ENCODE measurements around the gene SH2D1B.

The SH2D1B gene

DNA sequence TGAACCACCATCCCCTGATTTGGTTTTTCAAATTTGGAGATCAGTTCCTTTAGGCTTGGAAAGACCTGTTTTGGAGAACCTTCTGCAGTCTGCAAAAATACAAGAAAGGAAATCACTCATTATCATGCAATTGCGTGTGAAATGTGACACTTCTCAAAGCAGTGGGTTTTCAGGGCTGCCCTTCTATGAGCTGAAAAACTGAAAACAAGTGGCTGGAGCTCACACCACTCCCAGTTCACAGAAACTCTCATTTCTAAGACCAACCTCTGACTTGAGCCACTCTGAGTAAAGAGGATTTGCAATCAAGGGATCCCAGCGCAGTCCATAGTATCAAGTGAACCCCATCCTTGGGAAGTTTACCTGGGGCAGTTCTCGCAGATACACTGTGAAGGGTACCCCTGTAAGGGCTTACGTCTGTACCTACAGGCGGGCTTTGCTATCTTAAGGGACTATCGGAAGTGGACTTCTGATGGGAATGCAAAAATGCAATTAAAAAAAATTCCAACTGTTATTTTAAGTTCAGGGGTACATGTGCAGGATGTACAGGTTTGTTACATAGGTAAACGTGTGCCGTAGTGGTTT lies 12.8 kb downstream of the SH2D1B start:
- no peak for DNase-seq (ENCODE audit: low read depth)
- TF ChIP-seq, protein P1, sequence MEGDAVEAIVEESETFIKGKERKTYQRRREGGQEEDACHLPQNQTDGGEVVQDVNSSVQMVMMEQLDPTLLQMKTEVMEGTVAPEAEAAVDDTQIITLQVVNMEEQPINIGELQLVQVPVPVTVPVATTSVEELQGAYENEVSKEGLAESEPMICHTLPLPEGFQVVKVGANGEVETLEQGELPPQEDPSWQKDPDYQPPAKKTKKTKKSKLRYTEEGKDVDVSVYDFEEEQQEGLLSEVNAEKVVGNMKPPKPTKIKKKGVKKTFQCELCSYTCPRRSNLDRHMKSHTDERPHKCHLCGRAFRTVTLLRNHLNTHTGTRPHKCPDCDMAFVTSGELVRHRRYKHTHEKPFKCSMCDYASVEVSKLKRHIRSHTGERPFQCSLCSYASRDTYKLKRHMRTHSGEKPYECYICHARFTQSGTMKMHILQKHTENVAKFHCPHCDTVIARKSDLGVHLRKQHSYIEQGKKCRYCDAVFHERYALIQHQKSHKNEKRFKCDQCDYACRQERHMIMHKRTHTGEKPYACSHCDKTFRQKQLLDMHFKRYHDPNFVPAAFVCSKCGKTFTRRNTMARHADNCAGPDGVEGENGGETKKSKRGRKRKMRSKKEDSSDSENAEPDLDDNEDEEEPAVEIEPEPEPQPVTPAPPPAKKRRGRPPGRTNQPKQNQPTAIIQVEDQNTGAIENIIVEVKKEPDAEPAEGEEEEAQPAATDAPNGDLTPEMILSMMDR (IDR thresholded peaks at IDR 0.05; ENCODE audit: insufficient read depth, low read depth, low read length, missing control alignments) = no peak
- no peak overlapping the region for H3K4me3 ChIP-seq (ENCODE audit: low read depth, low read length)

DNA sequence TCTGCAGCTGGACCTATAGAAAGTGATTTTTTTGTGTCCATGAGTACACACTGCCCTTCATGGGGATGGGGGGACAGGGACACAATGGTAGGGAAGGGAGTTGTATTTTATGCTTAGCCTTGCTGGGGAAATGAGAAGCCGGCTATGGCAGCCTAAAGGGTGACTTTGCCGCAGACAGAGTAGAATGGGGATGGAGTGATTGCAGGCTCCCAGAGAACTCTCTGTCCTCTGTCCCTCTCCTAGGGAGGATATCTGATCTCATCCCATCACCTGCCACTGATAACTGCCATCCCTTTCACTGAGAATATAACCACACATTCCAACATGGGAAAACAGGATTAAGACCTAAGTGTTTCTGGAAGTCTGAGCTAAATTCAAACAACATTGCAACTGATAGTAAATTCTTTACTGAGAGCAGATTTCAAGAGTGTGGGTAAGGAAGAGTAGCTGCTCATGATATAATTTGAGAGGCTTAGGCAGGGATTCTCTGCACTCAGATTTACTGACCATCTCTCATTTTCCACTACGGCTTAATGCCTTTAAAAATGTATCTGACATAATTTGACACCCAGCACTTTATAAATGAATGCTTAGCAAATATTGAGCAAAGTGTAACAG lies 13.9 kb downstream of the SH2D1B start:
- no peak overlapping the region for H3K4me3 ChIP-seq (ENCODE audit: low read depth, low read length)
- no peak for DNase-seq (ENCODE audit: low read depth)
- TF ChIP-seq, protein P1 (IDR thresholded peaks at IDR 0.05; ENCODE audit: insufficient read depth, low read depth, low read length, missing control alignments) = no peak

GRCh38 chr1:162397039-162397448 lies 14.9 kb downstream of the SH2D1B start:
- TF ChIP-seq, protein P1 (IDR thresholded peaks at IDR 0.05; ENCODE audit: insufficient read depth, low read depth, low read length, missing control alignments) = no peak
- no peak overlapping the region for H3K4me3 ChIP-seq (ENCODE audit: low read depth, low read length)
- no peak for DNase-seq (ENCODE audit: low read depth)

- no peak for DNase-seq (ENCODE audit: low read depth)
- H3K4me3 ChIP-seq (ENCODE audit: low read depth, low read length) = no peak overlapping the region
- TF ChIP-seq, protein P1 (IDR thresholded peaks at IDR 0.05; ENCODE audit: insufficient read depth, low read depth, low read length, missing control alignments) = no peak
These were observed 15.6 kb downstream of the SH2D1B start for GRCh38 chr1:162396201-162396906.

DNA sequence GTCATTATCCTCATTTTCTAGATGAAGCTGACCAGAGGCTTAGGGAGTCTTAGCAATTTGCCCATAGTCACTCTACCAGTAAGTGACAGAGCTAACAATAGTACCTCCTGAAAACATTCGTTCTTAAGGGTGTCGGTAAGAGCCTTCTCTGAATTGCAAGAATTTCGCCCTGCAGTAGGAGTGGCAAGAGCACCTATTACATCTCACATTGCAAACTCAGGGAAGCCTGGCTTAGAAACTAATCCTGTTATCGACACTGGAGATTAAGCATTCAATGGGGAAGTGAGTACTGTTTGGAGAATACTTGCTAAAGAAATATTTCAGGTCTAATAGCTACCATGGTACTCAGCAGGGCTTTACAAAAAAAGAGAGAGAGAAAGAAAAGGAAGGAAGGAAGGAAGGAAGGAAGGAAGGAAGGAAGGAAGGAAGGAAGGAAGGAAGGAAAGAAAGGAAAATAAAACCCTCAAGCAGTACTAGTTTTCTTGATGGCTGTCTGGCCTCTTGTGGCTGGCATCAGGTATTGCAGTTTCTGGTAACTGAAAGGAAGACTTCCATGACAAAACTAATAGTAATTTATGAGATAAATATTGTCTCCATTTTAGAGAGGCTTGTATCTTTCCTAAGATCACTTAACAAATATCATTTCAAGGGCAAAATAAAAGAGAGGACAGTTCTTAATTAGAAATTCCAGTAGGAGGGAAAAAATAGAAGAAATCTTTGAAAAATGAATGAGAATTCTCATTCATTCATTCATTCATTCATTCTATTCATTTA lies 20.0 kb downstream of the SH2D1B start:
- TF ChIP-seq, protein P1 (IDR thresholded peaks at IDR 0.05; ENCODE audit: insufficient read depth, low read depth, low read length, missing control alignments) = peak; percentile 80

GRCh38 chr1:162390396-162391185 lies 21.3 kb downstream of the SH2D1B start:
- no peak for DNase-seq (ENCODE audit: low read depth)
- H3K4me3 ChIP-seq (ENCODE audit: low read depth, low read length) = no peak overlapping the region
- TF ChIP-seq, protein P1 (IDR thresholded peaks at IDR 0.05; ENCODE audit: insufficient read depth, low read depth, low read length, missing control alignments) = no peak

More for the DNA sequence above, 20.0 kb downstream of the SH2D1B start:
- no peak overlapping the region for H3K4me3 ChIP-seq (ENCODE audit: low read depth, low read length)
- DNase-seq (ENCODE audit: low read depth) = peak; percentile 51
